B cell (primary cell): ENCODE results near the gene DEFB112. TPM values are rescaled to one million over a fixed set of nuclear protein-coding genes. Genes with fewer than 3 reads are reported as not detected.

ENCODE experiments used
- ATAC-seq: fragments of 200-7000 bp; cut with Tn5 transposase; one replicate; pipeline ENCODE4 v1.10.0; 2021; ENCODE audit warnings: low read depth, mild to moderate bottlenecking, moderate number of reproducible peaks, moderate library complexity
- CTCF ChIA-PET: fragments of 350-600 bp; sonication (Branson Sonifier 250); formaldehyde crosslinking; loops from one replicate; lab custom pipeline; 2021; ENCODE audit warnings: antibody characterized with exemption, inconsistent platforms; lab: Charles Lee
- POLR2A ChIA-PET: fragments of 350-600 bp; sonication (Branson Sonifier 250); formaldehyde crosslinking; loops from one replicate; lab custom pipeline; 2021; ENCODE audit warnings: antibody characterized with exemption; lab: Charles Lee
- DNase-seq: peaks from one replicate; pipeline ENCODE4 v3.0.0; 2013
- H2AFZ ChIP-seq: 2 replicates; pipeline ENCODE4 v1.6.1; 2012; ENCODE audit warnings: mild to moderate bottlenecking, low read depth, low read length; ENCODE audit not compliant: insufficient read depth, poor library complexity, severe bottlenecking
- H3K27ac ChIP-seq, 2 donors: 1 replicate in 1 of 2; 2 replicates in 1 of 2; pipeline ENCODE4 v1.5.1; 2012 to 2013; ENCODE audit warnings: low read length in 2 of 2, mild to moderate bottlenecking in 2 of 2, moderate library complexity in 1 of 2
- H3K27me3 ChIP-seq, 4 experiments: fragments of 200-600 bp in 1 of 4; sonication (generic) in 1 of 4; replicated peaks in 1 of 4; 1 replicate in 2 of 4; 2 replicates in 2 of 4; pipeline versions ENCODE4 v1.6.1 to v1.7.0; 2013 to 2016; ENCODE audit warnings: low read length in 3 of 4, mild to moderate bottlenecking in 2 of 4, mixed read lengths in 1 of 4, moderate library complexity in 1 of 4; ENCODE audit not compliant: insufficient read depth in 4 of 4, control insufficient read depth in 3 of 4; ENCODE audit errors: control extremely low read depth in 1 of 4
- H3K36me3 ChIP-seq, 2 experiments: replicated peaks in 1 of 2; 1 replicate in 1 of 2; 2 replicates in 1 of 2; pipeline versions ENCODE4 v1.6.1 to v1.7.1; 2013; ENCODE audit warnings: low read length in 1 of 2; ENCODE audit not compliant: insufficient read depth in 2 of 2, control insufficient read depth in 1 of 2; ENCODE audit errors: control extremely low read depth in 1 of 2, extremely low read depth in 1 of 2
- H3K4me1 ChIP-seq, 2 donors: fragments of 200-600 bp in 1 of 2; sonication (generic) in 1 of 2; 1 replicate in 1 of 2; 2 replicates in 1 of 2; pipeline versions ENCODE4 v1.5.1 to v1.6.1; 2013 to 2017; ENCODE audit warnings: low read length in 2 of 2; ENCODE audit not compliant: control insufficient read depth in 2 of 2, insufficient read depth in 2 of 2
- H3K4me2 ChIP-seq: replicated peaks from 2 replicates; pipeline ENCODE3; 2012; ENCODE audit warnings: mild to moderate bottlenecking, low read depth, low read length; ENCODE audit not compliant: poor library complexity, severe bottlenecking
- H3K4me3 ChIP-seq, 5 experiments: fragments of 200-600 bp in 1 of 5; sonication (generic) in 1 of 5; 1 replicate in 3 of 5; 2 replicates in 2 of 5; pipeline versions ENCODE4 v1.5.1 to v1.7.0; 2011 to 2016; ENCODE audit warnings: low read length in 4 of 5, mild to moderate bottlenecking in 4 of 5, low read depth in 2 of 5, control low read depth in 1 of 5, moderate library complexity in 1 of 5; ENCODE audit not compliant: insufficient read depth in 1 of 5; ENCODE audit errors: control extremely low read depth in 1 of 5, extremely low read depth in 1 of 5
- H3K79me2 ChIP-seq: fragments of 200-600 bp; sonication (generic); one replicate; pipeline ENCODE4 v1.6.0; 2016; ENCODE audit warnings: low read length; ENCODE audit not compliant: control insufficient read depth, insufficient read depth
- H3K9ac ChIP-seq: fragments of 200-600 bp; sonication (generic); 2 replicates; pipeline ENCODE4 v1.6.1; 2017; ENCODE audit warnings: mild to moderate bottlenecking, low read length, moderate library complexity
- H3K9me3 ChIP-seq, 3 donors: one replicate each; pipeline versions ENCODE4 v1.6.1 to v1.7.1; 2013; ENCODE audit warnings: low read length in 2 of 3; ENCODE audit not compliant: control insufficient read depth in 2 of 3, insufficient read depth in 1 of 3; ENCODE audit errors: control extremely low read depth in 1 of 3
- H4K20me1 ChIP-seq: 2 replicates; pipeline ENCODE4 v1.6.0; 2012; ENCODE audit warnings: mild to moderate bottlenecking, low read length; ENCODE audit not compliant: insufficient read depth, control insufficient read depth, poor library complexity, severe bottlenecking
- H3K27ac Mint-ChIP-seq: one replicate; pipeline ENCODE4 v1.8.0; 2021; ENCODE audit warnings: mixed read lengths
- H3K27me3 Mint-ChIP-seq: one replicate; pipeline ENCODE4 v1.8.0; 2021; ENCODE audit warnings: mixed read lengths
- H3K4me1 Mint-ChIP-seq: one replicate; pipeline ENCODE4 v1.8.0; 2021; ENCODE audit warnings: mixed read lengths
- H3K4me3 Mint-ChIP-seq: one replicate; pipeline ENCODE4 v1.8.0; 2021; ENCODE audit warnings: mixed read lengths
- H3K9me3 Mint-ChIP-seq: one replicate; pipeline ENCODE4 v1.8.0; 2022; ENCODE audit warnings: mixed read lengths; ENCODE audit not compliant: insufficient read depth
- EZH2 ChIP-seq: IDR thresholded peaks from 2 replicates; pipeline ENCODE4 v1.6.1; 2012; ENCODE audit warnings: borderline replicate concordance, low read depth, mild to moderate bottlenecking, moderate library complexity, low read length; ENCODE audit not compliant: insufficient read depth, poor library complexity, severe bottlenecking
- WGBS: methylation state at CpG from one replicate; pipeline ENCODE4 v1.1.5; 2013; ENCODE audit warnings: missing lambda C conversion rate; ENCODE audit not compliant: insufficient coverage; 5-methylcytosine and 5-hydroxymethylcytosine counted together
- intact Hi-C: fragments of 100-400 bp; cut with micrococcal nuclease; formaldehyde crosslinking; loops from one replicate; pipeline ENCODE4 v1.10.0; 2022
- polyA plus RNA-seq: library from polyadenylated mRNA; depleted of rRNA; stranded (reverse); fragments of >200 nt; gene quantifications from 2 replicates; pipeline ENCODE4 v1.2.3, GENCODE V29; 2012
- total RNA-seq, 2 donors: library from RNA; stranded (reverse); fragments of 120-200 nt in 1 of 2; gene quantifications; 1 replicate in 1 of 2; 2 replicates in 1 of 2; pipeline versions ENCODE4 v1.2.3 to v1.2.4, GENCODE V29; 2013 to 2022
- TF ChIP-seq, protein P1 (sequence below): fragments of 200-600 bp; IDR thresholded peaks from one replicate; pipeline ENCODE4 v1.8.0; 2022; ENCODE audit warnings: antibody characterized with exemption, mild to moderate bottlenecking

Gene DEFB112
- total and polyA plus RNA-seq, 2 donors (not counting 1 experiment from before 2014, with no cell fraction given), result not detected

DNA sequence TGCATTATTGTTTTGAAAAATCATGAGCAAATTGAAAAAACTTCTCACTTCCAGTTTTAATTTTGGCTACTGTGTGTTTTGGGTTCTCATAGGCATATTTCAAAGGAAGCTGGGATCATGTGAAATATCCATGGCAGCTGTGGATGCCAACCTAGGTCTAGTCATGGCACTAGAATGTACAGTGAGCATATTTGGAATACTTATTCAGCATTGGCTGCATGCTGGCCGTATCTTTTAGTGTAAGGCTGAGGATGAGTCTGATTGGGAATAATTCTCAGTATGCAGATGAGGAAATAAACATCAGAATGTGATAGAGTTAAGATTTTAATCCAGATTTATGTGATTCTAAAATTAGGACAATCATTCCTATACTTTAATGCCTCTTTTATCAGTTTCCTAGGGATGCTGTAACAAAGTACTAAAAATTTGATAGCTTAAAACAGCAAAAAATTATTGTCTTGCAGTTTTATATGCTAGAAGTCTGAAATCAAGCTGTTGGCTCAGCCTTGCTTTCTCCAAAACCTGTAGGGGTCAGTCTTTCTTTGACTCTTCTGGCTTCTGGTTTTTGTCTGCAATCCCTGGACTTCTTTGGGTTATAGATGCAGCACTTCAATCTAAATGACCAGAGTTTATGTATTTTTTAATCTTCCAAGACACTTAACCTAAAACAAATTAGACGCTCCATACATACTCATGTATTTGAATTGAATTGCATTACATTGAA lies 37.7 kb upstream of the DEFB112 start:
- no peaks in the 10 kb centered on the region for H3K27me3 Mint-ChIP-seq
- no peaks in the 10 kb centered on the region for H3K79me2 ChIP-seq
- ChIA-PET POLR2A (no interaction called here), CTCF (no interaction called here)
- 50% methylated on average over 1 of the region's 2 CpGs for WGBS
- intact Hi-C loops, result no loop called here
- no peak overlapping the region for H3K4me3 Mint-ChIP-seq
- TF ChIP-seq EZH2, result no peak
- TF ChIP-seq, protein P1, sequence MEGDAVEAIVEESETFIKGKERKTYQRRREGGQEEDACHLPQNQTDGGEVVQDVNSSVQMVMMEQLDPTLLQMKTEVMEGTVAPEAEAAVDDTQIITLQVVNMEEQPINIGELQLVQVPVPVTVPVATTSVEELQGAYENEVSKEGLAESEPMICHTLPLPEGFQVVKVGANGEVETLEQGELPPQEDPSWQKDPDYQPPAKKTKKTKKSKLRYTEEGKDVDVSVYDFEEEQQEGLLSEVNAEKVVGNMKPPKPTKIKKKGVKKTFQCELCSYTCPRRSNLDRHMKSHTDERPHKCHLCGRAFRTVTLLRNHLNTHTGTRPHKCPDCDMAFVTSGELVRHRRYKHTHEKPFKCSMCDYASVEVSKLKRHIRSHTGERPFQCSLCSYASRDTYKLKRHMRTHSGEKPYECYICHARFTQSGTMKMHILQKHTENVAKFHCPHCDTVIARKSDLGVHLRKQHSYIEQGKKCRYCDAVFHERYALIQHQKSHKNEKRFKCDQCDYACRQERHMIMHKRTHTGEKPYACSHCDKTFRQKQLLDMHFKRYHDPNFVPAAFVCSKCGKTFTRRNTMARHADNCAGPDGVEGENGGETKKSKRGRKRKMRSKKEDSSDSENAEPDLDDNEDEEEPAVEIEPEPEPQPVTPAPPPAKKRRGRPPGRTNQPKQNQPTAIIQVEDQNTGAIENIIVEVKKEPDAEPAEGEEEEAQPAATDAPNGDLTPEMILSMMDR, result no peak
- H3K9me3 ChIP-seq, result no peaks in the 10 kb centered on the region
- H3K4me2 ChIP-seq, result no peak overlapping the region
- H3K27me3 ChIP-seq, result no peaks in the 10 kb centered on the region
- no peak overlapping the region for H3K4me3 ChIP-seq
- H3K36me3 ChIP-seq, result no peaks in the 10 kb centered on the region
- H3K9me3 Mint-ChIP-seq, result no peaks in the 10 kb centered on the region
- H2AFZ ChIP-seq, result no peak overlapping the region
- H3K9ac ChIP-seq, result no peak overlapping the region
- ATAC-seq (no peak), DNase-seq (no peak)
- no peak overlapping the region for H3K27ac Mint-ChIP-seq
- H4K20me1 ChIP-seq, result no peaks in the 10 kb centered on the region
- no peaks in the 10 kb centered on the region for H3K4me1 Mint-ChIP-seq
- H3K4me1 ChIP-seq, result no peaks in the 10 kb centered on the region
- no peak overlapping the region for H3K27ac ChIP-seq

DNA sequence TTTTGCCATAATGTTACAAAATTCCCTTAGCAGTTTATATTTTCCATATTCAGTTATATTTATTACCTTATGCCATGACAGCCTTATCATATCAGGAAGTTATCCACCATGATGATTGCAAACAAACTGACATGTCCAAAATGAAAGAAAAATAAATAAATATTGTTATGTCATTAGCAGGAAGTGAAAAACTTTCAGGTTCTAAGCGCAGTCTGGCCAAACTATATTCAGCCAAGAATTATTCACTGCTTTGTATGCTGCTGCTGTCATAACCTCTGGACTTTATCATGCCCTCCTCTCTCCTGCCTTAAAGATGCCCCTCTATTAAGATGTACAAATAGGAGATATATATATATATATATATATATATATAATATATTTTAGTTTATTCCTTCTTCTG lies 27.7 kb upstream of the DEFB112 start:
- no CpG with 5 or more reads among the region's 1 CpG for WGBS
- no peak for ATAC-seq
- H3K9me3 Mint-ChIP-seq, result no peaks in the 10 kb centered on the region

More for the DNA sequence above, 27.7 kb upstream of the DEFB112 start:
- Histone ChIP-seq H3K36me3 (no peaks in the 10 kb centered on the region), H3K4me3 (no peak overlapping the region), H3K4me1 (no peaks in the 10 kb centered on the region), H3K9me3 (peaks cover 0 to 3% (median 0%) of the 10 kb centered on the region in 3 donors), H3K27me3 (no peaks in the 10 kb centered on the region), H3K4me2 (no peak overlapping the region), H3K79me2 (no peaks in the 10 kb centered on the region), H3K27ac (no peak overlapping the region), H2AFZ (no peak overlapping the region), H4K20me1 (no peaks in the 10 kb centered on the region), H3K9ac (no peak overlapping the region)
- H3K27me3 Mint-ChIP-seq, result no peaks in the 10 kb centered on the region
- ChIA-PET POLR2A (no interaction called here), CTCF (no interaction called here)
- no peaks in the 10 kb centered on the region for H3K4me1 Mint-ChIP-seq
- DNase-seq, result no peak
- H3K27ac Mint-ChIP-seq, result no peak overlapping the region
- intact Hi-C loops, result no loop called here
- H3K4me3 Mint-ChIP-seq, result no peak overlapping the region
- TF ChIP-seq EZH2, result no peak
- TF ChIP-seq, protein P1, result no peak
